GM12891 (cell line): ENCODE results near the gene SMC3.

ENCODE experiments used
- POLR2A ChIP-seq: IDR thresholded peaks from 2 replicates; pipeline ENCODE4 v1.6.1; 2011; ENCODE audit warnings: low read depth, low read length, control low read depth
- POLR2AphosphoS5 ChIP-seq: IDR thresholded peaks from 2 replicates; pipeline ENCODE4 v1.6.1; 2011; ENCODE audit warnings: low read depth, low read length, control low read depth
- POU2F2 ChIP-seq: IDR thresholded peaks from 2 replicates; pipeline ENCODE4 v1.6.1; 2011; ENCODE audit warnings: low read depth, mild to moderate bottlenecking, control low read depth, low read length, moderate library complexity
- TAF1 ChIP-seq: IDR thresholded peaks from 2 replicates; pipeline ENCODE4 v1.6.1; 2011; ENCODE audit warnings: low read depth, low read length, control low read depth

DNA sequence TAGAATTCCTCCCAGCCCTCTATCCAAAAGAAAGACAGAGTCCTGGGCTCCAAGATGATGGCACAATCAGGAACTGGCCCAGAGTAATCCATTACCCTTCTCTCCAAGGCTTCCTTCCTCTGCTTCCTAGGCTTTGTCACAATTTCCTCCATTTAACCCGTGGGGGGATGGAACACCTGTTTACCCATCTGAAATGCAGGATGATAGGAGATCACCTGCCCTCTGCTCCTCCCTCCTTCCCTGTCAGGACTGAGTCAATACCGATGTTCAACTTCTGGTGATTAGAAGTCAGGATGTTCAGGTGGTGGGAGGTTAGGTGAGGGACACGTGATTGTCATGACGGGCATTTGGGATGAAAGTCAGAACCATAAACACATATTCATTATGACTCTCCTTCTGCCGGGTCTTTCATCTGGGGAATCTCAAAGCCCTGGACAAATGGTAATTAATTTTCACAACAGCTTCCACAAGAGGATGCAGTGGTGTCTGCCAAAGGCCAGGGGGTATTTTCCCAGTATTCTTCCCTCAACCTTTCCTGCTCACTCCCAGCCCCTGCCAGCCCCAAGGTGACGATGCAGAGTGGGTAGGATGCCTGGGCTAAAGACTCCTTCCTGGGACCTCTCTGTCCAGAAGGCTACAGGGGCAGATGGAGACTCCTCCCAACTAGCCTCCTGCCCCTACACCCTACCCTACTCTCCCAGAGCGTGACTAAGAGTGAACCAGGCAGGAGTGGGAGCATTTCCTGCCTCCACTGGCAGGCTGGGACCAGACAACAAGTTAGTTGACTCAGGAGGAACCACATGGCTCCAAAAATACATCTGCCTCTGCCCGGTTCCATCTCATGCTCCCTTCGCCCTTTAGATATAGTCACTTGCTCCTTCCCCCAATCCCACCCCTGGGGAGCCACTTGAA, 41.9 kb upstream of the SMC3 start:
- TF ChIP-seq POLR2AphosphoS5 (no peak), POLR2A (no peak; the same call in 1 of the 2 replicates), TAF1 (no peak), POU2F2 (no peak)
